KMS-11 (cell line): ENCODE data around the gene STEAP3.

Experiments used
- H2AFZ ChIP-seq: fragments of 200-600 bp; sonication (generic); 2 replicates; pipeline ENCODE4 v1.6.1; 2016; ENCODE audit warnings: antibody characterized with exemption, mixed run types, low read depth
- H3K27ac ChIP-seq: fragments of 200-600 bp; sonication (generic); 2 replicates; pipeline ENCODE4 v1.6.1; 2016; ENCODE audit warnings: mild to moderate bottlenecking, mixed run types
- H3K27me3 ChIP-seq: fragments of 200-600 bp; sonication (generic); 2 replicates; pipeline ENCODE4 v1.6.1; 2017; ENCODE audit warnings: mild to moderate bottlenecking, low read depth, mixed run types, moderate library complexity; ENCODE audit not compliant: insufficient read depth
- H3K36me3 ChIP-seq: fragments of 200-600 bp; sonication (generic); 2 replicates; pipeline ENCODE4 v1.6.1; 2017; ENCODE audit warnings: mild to moderate bottlenecking, mixed run types; ENCODE audit not compliant: insufficient read depth
- H3K4me1 ChIP-seq: fragments of 200-600 bp; sonication (generic); 2 replicates; pipeline ENCODE4 v1.6.1; 2016; ENCODE audit warnings: mild to moderate bottlenecking, low read depth, mixed run types; ENCODE audit not compliant: poor library complexity, severe bottlenecking
- H3K4me2 ChIP-seq: fragments of 200-600 bp; sonication (generic); 2 replicates; pipeline ENCODE4 v1.7.0; 2016; ENCODE audit warnings: mild to moderate bottlenecking, mixed run types
- H3K4me3 ChIP-seq: fragments of 200-600 bp; sonication (generic); IDR thresholded peaks from 2 replicates; pipeline ENCODE4 v1.6.1; 2017; ENCODE audit warnings: low read depth, low read length, mixed read lengths; ENCODE audit not compliant: insufficient read depth
- H3K79me2 ChIP-seq: fragments of 200-600 bp; sonication (generic); 2 replicates; pipeline ENCODE4 v1.6.1; 2016; ENCODE audit warnings: low read depth, mixed run types; ENCODE audit not compliant: insufficient read depth
- H3K9ac ChIP-seq: fragments of 200-600 bp; sonication (generic); 2 replicates; pipeline ENCODE4 v1.6.1; 2016; ENCODE audit warnings: mild to moderate bottlenecking, mixed run types
- H4K20me1 ChIP-seq: fragments of 200-600 bp; sonication (generic); 2 replicates; pipeline ENCODE4 v1.6.1; 2016; ENCODE audit warnings: mild to moderate bottlenecking, mixed run types; ENCODE audit not compliant: insufficient read depth
- CTCF ChIP-seq: fragments of 200-600 bp; sonication (generic); conservative IDR thresholded peaks from 2 replicates; pipeline ENCODE4 v1.6.1; 2017; ENCODE audit warnings: low read depth, mild to moderate bottlenecking, antibody characterized with exemption, low read length, moderate library complexity, mixed read lengths

Gene STEAP3

DNA sequence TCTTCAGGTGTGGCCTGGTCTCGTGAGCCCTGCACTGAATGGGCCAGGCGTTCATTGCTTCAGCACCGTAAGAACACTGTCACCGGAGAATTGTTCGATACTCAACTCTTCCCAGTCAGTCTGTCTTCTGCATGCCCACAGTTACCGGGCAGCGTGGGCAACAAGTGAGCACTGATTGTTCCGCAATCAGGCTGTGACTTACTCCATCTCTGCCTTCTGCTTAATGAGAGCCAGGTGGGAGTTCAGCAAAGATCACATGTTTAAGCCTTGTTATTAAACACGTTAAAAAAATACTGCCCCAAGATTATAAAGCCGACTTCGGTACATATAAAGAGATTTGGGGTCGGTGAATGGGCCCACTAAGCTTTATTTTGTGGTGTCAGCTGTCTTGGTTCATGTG lies 3.7 kb downstream of the STEAP3 start:
- no peak overlapping the region for H3K9ac ChIP-seq
- H4K20me1 ChIP-seq, result no peaks in the 10 kb centered on the region
- no peaks in the 10 kb centered on the region for H3K4me1 ChIP-seq
- H3K27ac ChIP-seq, result no peak overlapping the region
- no peak overlapping the region for H3K4me2 ChIP-seq
- no peaks in the 10 kb centered on the region for H3K27me3 ChIP-seq
- no peaks in the 10 kb centered on the region for H3K79me2 ChIP-seq
- no peak overlapping the region for H2AFZ ChIP-seq
- H3K36me3 ChIP-seq, result no peaks in the 10 kb centered on the region
- H3K4me3 ChIP-seq, result no peak overlapping the region
- TF ChIP-seq CTCF, result no peak

- no peak overlapping the region for H3K27ac ChIP-seq
Observed at GRCh38 chr2:119228136-119228535, 4.5 kb downstream of the STEAP3 start.

DNA sequence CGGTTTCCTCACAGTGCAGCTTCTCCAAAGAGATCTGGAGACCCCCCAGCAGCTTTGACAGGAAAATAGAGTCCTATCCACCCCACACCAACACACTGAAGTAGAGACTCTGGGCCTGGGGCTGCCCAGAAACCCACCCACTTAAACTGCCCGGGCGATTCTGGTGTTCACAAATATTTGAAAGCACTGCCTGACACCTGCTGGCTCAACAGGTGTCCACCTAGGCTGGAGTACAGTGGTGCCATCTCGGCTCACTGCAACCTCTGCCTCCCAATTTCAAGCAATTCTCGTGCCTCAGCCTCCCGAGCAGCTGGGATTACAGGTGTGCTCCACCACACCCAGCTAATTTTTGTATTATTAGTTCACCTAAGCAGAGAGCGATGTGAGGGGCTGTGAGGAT lies 5.3 kb downstream of the STEAP3 start:
- Histone ChIP-seq H3K4me3 (no peak overlapping the region), H3K27ac (no peak overlapping the region), H2AFZ (no peak overlapping the region), H3K4me2 (no peak overlapping the region), H4K20me1 (no peaks in the 10 kb centered on the region), H3K27me3 (no peaks in the 10 kb centered on the region), H3K36me3 (no peaks in the 10 kb centered on the region), H3K9ac (no peak overlapping the region), H3K4me1 (no peaks in the 10 kb centered on the region), H3K79me2 (no peaks in the 10 kb centered on the region)
- TF ChIP-seq CTCF, result no peak

More at GRCh38 chr2:119228136-119228535, 4.5 kb downstream of the STEAP3 start:
- no peak overlapping the region for H3K4me2 ChIP-seq
- no peaks in the 10 kb centered on the region for H4K20me1 ChIP-seq
- H3K27me3 ChIP-seq, result no peaks in the 10 kb centered on the region
- H3K4me3 ChIP-seq, result no peak overlapping the region
- no peaks in the 10 kb centered on the region for H3K79me2 ChIP-seq
- TF ChIP-seq CTCF, result no peak
- no peaks in the 10 kb centered on the region for H3K4me1 ChIP-seq
- H3K36me3 ChIP-seq, result no peaks in the 10 kb centered on the region
- no peak overlapping the region for H2AFZ ChIP-seq
- no peak overlapping the region for H3K9ac ChIP-seq

- Histone ChIP-seq H3K27me3 (no peaks in the 10 kb centered on the region), H3K4me3 (no peak overlapping the region), H3K9ac (no peak overlapping the region), H3K79me2 (no peaks in the 10 kb centered on the region), H3K36me3 (no peaks in the 10 kb centered on the region), H3K4me1 (no peaks in the 10 kb centered on the region), H3K27ac (no peak overlapping the region), H4K20me1 (no peaks in the 10 kb centered on the region), H3K4me2 (no peak overlapping the region), H2AFZ (no peak overlapping the region)
- TF ChIP-seq CTCF, result no peak
Observed at GRCh38 chr2:119229716-119230115, 6.1 kb downstream of the STEAP3 start.
